Inflammatory macrophage (primary cell): ENCODE data around the gene NPR2.
A peak's percentile ranks its signal among the peaks of the same experiment; 100 is the strongest.

ENCODE experiments used
- DNase-seq, 2 donors: peaks; one replicate each; pipeline ENCODE4 v3.0.0-alpha.2; 2020 to 2022
- total RNA-seq, 18 experiments: gene quantifications; one replicate each; lab custom pipeline; 2026; ENCODE audit warnings: mixed read lengths in 6 of 18, inconsistent platforms in 2 of 18; lab: John Stamatoyannopoulos, UW

The NPR2 gene
- total RNA-seq, result 0 to 0.32 (median 0.08) reads per million in 18 experiments

GRCh38 chr9:35791297-35791921, at the start of gene NPR2:
TSS of gene NPR2 (plus strand) at chr9:35791591. CDS start at chr9:35792409, 818 bp downstream.
- no peak for DNase-seq

GRCh38 chr9:35741740-35742139, 49.7 kb upstream of the NPR2 start:
- no peak for DNase-seq

GRCh38 chr9:35743452-35743851, 47.9 kb upstream of the NPR2 start:
- peak in 1 of 2 donors; percentile 23 for DNase-seq

GRCh38 chr9:35743880-35744518, 47.4 kb upstream of the NPR2 start:
- no peak for DNase-seq

- DNase-seq, result no peak
Observed at GRCh38 chr9:35745569-35745968, 45.8 kb upstream of the NPR2 start.

- no peak for DNase-seq
Observed at GRCh38 chr9:35746583-35746982, 44.8 kb upstream of the NPR2 start.

GRCh38 chr9:35748242-35748857, 43.0 kb upstream of the NPR2 start:
- no peak for DNase-seq

GRCh38 chr9:35748858-35749514, 42.4 kb upstream of the NPR2 start, which contains the start of the genes GBA2 and RGP1:
TSS of gene GBA2 (minus strand) at chr9:35749228. CDS start at chr9:35748704, 524 bp downstream.
TSS of gene RGP1 (plus strand) at chr9:35749287. CDS start at chr9:35749756, 469 bp downstream.
- peak; percentile 70 to 83 for DNase-seq

- peak in 1 of 2 donors; percentile 9 for DNase-seq
Observed at GRCh38 chr9:35749515-35750255, 41.7 kb upstream of the NPR2 start.

- DNase-seq, result no peak
Observed at GRCh38 chr9:35750256-35750531, 41.2 kb upstream of the NPR2 start.

- no peak for DNase-seq
Observed at GRCh38 chr9:35753466-35753865, 37.9 kb upstream of the NPR2 start.

GRCh38 chr9:35754264-35754663, 37.1 kb upstream of the NPR2 start, which contains the start of gene MSMP:
TSS of gene MSMP (minus strand) at chr9:35754276. CDS start at chr9:35754129, 147 bp downstream.
- no peak for DNase-seq

GRCh38 chr9:35755071-35755470, 36.3 kb upstream of the NPR2 start:
- no peak for DNase-seq

GRCh38 chr9:35756275-35757225, 34.8 kb upstream of the NPR2 start:
- peak in 1 of 2 donors; percentile 31 for DNase-seq

- peak in 1 of 2 donors; percentile 13 for DNase-seq
Observed at GRCh38 chr9:35757226-35757891, 34.0 kb upstream of the NPR2 start.

GRCh38 chr9:35757892-35758275, 33.5 kb upstream of the NPR2 start:
- no peak for DNase-seq

- no peak for DNase-seq
Observed at GRCh38 chr9:35758475-35759050, 32.8 kb upstream of the NPR2 start.

- DNase-seq, result no peak
Observed at GRCh38 chr9:35759795-35760194, 31.6 kb upstream of the NPR2 start.

- peak; percentile 17 to 46 for DNase-seq
Observed at GRCh38 chr9:35760651-35761050, 30.7 kb upstream of the NPR2 start.

- DNase-seq, result no peak
Observed at GRCh38 chr9:35763181-35763580, 28.2 kb upstream of the NPR2 start.
